Thymus (tissue), 11 donors: ENCODE results near the gene C1orf167. TPM values are rescaled to one million over a fixed set of nuclear protein-coding genes. Genes with fewer than 3 reads are reported as not detected.

ENCODE experiments used
- DNase-seq, 9 donors: peaks; one replicate each; pipeline ENCODE4 v3.0.0-alpha.2; 2013; ENCODE audit warnings: low spot score in 9 of 9, low read depth in 6 of 9, missing footprints in 1 of 9
- H3K27ac ChIP-seq, 2 donors: one replicate each; pipeline ENCODE4 v1.5.1; 2013; ENCODE audit warnings: control low read depth in 1 of 2, low read depth in 1 of 2, low read length in 1 of 2, mild to moderate bottlenecking in 1 of 2, moderate library complexity in 1 of 2
- H3K27me3 ChIP-seq, 2 donors: one replicate each; pipeline ENCODE4 v1.5.1; 2013; ENCODE audit warnings: low read length in 1 of 2; ENCODE audit not compliant: control insufficient read depth in 2 of 2, insufficient read depth in 1 of 2
- H3K36me3 ChIP-seq, 2 donors: one replicate each; pipeline ENCODE4 v1.5.1; 2013; ENCODE audit warnings: low read length in 1 of 2, mild to moderate bottlenecking in 1 of 2, moderate library complexity in 1 of 2; ENCODE audit not compliant: control insufficient read depth in 2 of 2, insufficient read depth in 2 of 2
- H3K4me1 ChIP-seq, 2 donors: one replicate each; pipeline ENCODE4 v1.5.1; 2013; ENCODE audit warnings: low read length in 2 of 2; ENCODE audit not compliant: control insufficient read depth in 2 of 2, insufficient read depth in 2 of 2
- H3K4me3 ChIP-seq, 2 donors: one replicate each; pipeline ENCODE4 v1.5.1; 2013; ENCODE audit warnings: low read length in 2 of 2, control low read depth in 1 of 2, mild to moderate bottlenecking in 1 of 2
- H3K9me3 ChIP-seq, 2 donors: one replicate each; pipeline ENCODE4 v1.5.1; 2013; ENCODE audit warnings: low read length in 1 of 2, mild to moderate bottlenecking in 1 of 2; ENCODE audit not compliant: control insufficient read depth in 2 of 2, insufficient read depth in 1 of 2
- WGBS: extraction: QIAGEN DNeasy Blood & Tissue Kit; methylation state at CpG from one replicate; pipeline ENCODE4 v1.1.7; 2013; 5-methylcytosine and 5-hydroxymethylcytosine counted together
- polyA plus RNA-seq: library from polyadenylated mRNA; stranded (reverse); fragments of 200-250 nt; gene quantifications from one replicate; pipeline ENCODE4 v1.2.3, GENCODE V29; 2013
- total RNA-seq: library from RNA; stranded (reverse); fragments of 120-200 nt; gene quantifications from one replicate; pipeline ENCODE4 v1.2.4, GENCODE V29; 2013
- donor health status: healthy.

Gene C1orf167
- total and polyA plus RNA-seq, 2 donors, result 0.14 to 1.5 TPM

DNA sequence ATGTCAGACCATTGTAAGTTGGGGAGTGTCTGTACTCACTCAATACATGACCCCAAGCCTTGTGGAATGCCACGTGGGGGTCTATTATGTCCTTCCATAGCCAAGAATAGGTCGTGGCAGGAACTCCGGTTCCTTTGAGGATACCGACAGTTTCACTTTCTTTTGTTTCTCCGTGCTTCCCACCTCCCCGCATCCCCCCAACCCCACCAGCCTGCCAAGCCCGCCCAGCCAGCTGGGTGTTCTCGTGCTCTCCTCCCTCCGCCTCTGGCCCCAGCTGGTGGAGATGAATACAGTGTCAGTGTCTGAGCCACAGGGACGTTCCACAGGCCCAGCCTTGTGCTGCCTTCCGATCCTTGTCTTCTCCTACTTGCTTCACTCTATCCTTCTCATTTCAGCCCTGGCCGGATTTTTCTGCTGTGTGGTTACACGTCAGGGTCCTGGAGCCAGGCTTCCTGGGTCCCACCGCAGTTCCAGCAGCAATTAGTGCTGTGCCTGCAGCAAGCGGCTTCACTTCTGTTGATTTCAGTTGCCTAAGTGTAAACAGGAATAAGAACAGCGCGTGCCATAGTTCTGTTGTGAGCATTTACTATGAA, 30.2 kb upstream of the C1orf167 start:
- Histone ChIP-seq H3K4me1 (peaks cover 20 to 51% of the 10 kb centered on the region in 2 donors), H3K36me3 (no peaks in the 10 kb centered on the region), H3K4me3 (peak overlapping the region; percentile 0 to 56), H3K9me3 (no peaks in the 10 kb centered on the region), H3K27me3 (peaks cover 0 to 8% of the 10 kb centered on the region in 2 donors), H3K27ac (peak overlapping the region; percentile 79 to 94)
- peak in 7 of 9 donors; percentile 37 to 89 (median 73) for DNase-seq
- WGBS, result 16% methylated on average over 17 of the region's 17 CpGs

DNA sequence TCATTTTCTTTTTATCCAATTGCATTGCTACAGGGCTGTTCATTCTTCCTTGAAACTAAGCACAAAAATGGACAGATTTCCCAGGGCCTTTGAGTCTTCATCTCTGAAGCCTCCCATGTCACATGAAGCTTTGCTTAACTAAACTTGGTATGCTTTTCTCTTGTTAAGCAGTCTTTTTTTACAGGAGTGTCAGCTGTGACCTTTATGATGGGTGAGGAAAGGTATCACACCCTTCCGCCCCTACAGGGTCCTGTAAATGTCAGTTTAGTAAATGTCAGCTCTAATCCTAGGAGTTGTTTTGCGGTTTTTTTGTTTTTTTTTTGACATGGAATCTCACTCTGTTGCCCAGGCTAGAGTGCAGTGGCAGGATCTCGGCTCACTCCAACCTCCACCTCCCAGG, 28.7 kb upstream of the C1orf167 start:
- peaks cover 23 to 55% of the 10 kb centered on the region in 2 donors for H3K4me1 ChIP-seq
- peak overlapping the region in 1 of 2 donors; percentile 60 for H3K27ac ChIP-seq
- DNase-seq, result no peak
- peaks cover 0 to 11% of the 10 kb centered on the region in 2 donors for H3K27me3 ChIP-seq
- no peak overlapping the region for H3K4me3 ChIP-seq
- WGBS, result 92% methylated on average over 3 of the region's 3 CpGs
- no peaks in the 10 kb centered on the region for H3K36me3 ChIP-seq
- no peaks in the 10 kb centered on the region for H3K9me3 ChIP-seq

DNA sequence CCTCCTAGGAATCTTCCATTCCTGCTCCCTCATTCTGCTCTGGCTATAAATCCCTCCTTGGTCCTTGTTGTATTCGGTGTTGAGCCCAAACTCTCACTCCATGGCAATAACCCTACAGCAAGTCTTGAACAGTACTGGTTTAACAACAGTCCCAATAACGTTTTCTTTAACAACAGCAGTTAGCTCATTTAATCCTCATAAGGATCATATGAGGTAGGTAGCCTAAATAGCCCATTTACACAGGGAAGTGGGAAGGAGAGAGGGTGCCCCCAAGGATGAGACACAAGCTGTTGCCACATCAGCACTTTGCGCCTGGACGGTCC, 26.5 kb upstream of the C1orf167 start:
- peaks cover 0 to 18% of the 10 kb centered on the region in 2 donors for H3K27me3 ChIP-seq
- H3K36me3 ChIP-seq, result peaks cover 0 to 3% of the 10 kb centered on the region in 2 donors
- H3K9me3 ChIP-seq, result peaks cover 0 to 1% of the 10 kb centered on the region in 2 donors
- H3K27ac ChIP-seq, result peak overlapping the region in 1 of 2 donors; percentile 83
- no peak for DNase-seq
- H3K4me1 ChIP-seq, result peaks cover 26 to 44% of the 10 kb centered on the region in 2 donors
- H3K4me3 ChIP-seq, result peak overlapping the region in 1 of 2 donors; percentile 83
- 79% methylated on average over 4 of the region's 4 CpGs for WGBS

DNA sequence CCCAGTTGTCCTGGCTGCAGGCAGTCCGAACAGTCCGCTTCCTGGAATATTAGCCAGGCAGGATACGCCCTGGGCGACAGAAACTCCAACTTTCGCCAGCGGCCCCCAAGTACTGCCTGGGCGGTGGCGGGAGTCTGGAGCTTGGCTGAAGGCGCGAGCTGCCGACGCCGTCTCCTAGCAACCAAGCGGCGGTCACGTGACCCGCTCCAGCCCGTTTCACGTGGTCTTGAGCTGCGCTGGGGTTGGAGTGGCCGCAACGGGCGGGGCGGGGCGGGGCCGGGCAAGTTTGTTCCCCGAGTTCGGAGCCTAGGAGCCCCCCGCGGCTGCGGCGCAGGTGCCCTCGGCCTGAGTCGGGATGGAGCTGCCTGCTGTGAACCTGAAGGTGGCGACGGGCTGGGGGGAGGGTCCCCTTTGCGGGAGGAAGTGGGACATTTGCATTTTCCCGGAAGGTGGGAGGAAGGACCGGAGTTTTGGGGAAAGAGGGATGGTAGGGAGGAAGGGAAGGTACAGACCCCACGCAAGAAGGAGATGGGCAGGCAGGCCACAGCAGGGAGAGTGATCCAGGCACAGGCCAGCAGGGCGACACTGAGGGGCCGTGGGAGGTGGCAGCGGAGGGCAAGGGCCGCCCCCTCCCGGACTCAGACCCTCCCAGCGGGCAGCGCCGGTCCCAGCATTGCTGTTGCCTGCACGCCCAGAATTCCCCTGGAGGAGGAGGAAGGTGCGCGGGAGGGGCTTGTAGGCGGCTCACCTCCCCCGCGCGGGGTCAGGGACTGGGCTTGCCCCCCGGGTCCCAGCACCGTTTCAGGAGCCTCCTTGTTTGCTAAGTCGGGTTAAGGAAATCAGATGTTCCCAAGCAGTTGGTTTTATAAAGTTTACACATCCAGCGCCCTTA, 25.9 kb upstream of the C1orf167 start, which contains the start of gene AGTRAP:
TSS of gene AGTRAP (plus strand) at position 283 of the 892 bp plus-strand sequence. CDS start at position 356, 73 bp downstream.
- WGBS, result 7% methylated on average over 59 of the region's 59 CpGs
- peak within 1 kb of the TSS; percentile 66 to 83 for H3K27ac ChIP-seq
- peaks cover 28 to 44% of the 10 kb centered on the region in 2 donors for H3K4me1 ChIP-seq
- peaks cover 0 to 3% of the 10 kb centered on the region in 2 donors for H3K36me3 ChIP-seq
- H3K9me3 ChIP-seq, result peaks cover 0 to 1% of the 10 kb centered on the region in 2 donors
- peak in 8 of 9 donors; percentile 61 to 90 (median 79) for DNase-seq
- peaks cover 0 to 18% of the 10 kb centered on the region in 2 donors for H3K27me3 ChIP-seq
- peak within 1 kb of the TSS; percentile 56 to 83 for H3K4me3 ChIP-seq

DNA sequence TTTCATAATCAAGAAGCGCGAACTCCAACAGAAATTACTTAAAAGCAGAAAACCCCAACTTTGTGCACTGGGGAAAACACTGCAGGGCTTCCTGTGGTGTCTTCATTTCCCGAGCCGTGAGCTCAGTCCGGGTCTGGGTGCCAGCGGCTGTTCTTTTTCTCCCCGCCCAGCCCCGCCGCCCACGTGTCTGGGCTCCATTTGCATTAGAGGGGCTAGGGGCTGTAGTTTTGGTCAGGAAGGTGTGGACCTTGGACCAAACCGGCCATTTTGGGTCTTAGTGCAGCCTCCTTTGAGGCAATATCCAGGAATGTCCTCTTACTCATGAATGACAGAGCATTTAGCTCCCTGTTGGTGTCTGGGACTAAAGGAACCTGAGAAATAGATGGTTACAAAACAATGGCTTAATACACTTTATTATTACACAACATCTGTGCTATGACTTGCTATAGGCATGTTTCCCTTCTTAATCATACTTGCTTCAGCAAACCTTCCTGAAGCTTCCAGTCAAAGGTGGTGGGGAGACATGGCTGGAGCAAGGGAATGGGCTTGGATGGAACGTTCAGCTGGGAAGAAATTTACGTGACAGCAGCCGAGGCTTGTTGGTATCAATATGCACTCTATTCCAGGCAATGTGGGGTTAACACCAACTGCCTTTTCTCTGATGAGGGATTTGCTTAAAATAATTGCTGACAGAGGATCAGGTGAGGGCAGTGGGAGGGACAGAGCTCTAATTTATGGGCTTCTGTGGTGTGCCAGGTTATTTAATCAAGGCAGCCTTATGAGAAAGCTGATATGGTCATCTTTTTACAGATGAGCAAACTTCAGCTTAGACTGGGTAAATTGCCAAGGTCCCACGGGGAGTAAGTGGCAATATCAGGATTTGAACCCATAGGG, 25.0 kb upstream of the C1orf167 start:
- Histone ChIP-seq H3K4me3 (peak overlapping the region; percentile 56 to 83), H3K4me1 (peaks cover 29 to 40% of the 10 kb centered on the region in 2 donors), H3K27ac (peak overlapping the region; percentile 66 to 83), H3K27me3 (peaks cover 0 to 18% of the 10 kb centered on the region in 2 donors), H3K9me3 (peaks cover 0 to 1% of the 10 kb centered on the region in 2 donors), H3K36me3 (peaks cover 0 to 3% of the 10 kb centered on the region in 2 donors)
- WGBS, result 19% methylated on average over 15 of the region's 15 CpGs
- peak in 4 of 9 donors; percentile 34 to 74 (median 42) for DNase-seq

DNA sequence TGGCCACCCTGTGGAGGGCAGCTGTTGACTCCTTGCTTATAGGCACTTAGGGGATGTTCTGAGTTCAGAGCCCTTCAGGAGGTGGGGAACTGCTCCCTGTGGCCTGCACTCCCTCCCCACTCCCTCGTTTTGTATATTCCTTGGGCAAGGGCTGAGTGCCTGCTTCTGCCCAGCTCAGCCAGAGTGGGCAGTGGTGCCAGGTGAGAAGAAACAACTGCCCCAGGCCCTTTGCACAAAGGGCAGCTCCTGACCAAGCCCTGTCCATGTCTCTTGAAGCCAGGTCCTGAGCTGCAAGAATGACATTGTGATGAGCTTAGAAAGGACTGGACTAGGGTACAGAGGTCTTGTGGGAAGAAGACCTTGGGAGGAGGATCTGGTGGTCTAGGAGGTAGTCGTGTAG, 23.9 kb upstream of the C1orf167 start:
- 87% methylated on average over 2 of the region's 2 CpGs for WGBS
- peaks cover 0 to 3% of the 10 kb centered on the region in 2 donors for H3K36me3 ChIP-seq
- no peak overlapping the region for H3K4me3 ChIP-seq
- no peak overlapping the region for H3K27ac ChIP-seq
- H3K4me1 ChIP-seq, result peaks cover 27 to 32% of the 10 kb centered on the region in 2 donors
- no peak for DNase-seq
- H3K9me3 ChIP-seq, result peaks cover 0 to 1% of the 10 kb centered on the region in 2 donors
- H3K27me3 ChIP-seq, result peaks cover 0 to 18% of the 10 kb centered on the region in 2 donors

DNA sequence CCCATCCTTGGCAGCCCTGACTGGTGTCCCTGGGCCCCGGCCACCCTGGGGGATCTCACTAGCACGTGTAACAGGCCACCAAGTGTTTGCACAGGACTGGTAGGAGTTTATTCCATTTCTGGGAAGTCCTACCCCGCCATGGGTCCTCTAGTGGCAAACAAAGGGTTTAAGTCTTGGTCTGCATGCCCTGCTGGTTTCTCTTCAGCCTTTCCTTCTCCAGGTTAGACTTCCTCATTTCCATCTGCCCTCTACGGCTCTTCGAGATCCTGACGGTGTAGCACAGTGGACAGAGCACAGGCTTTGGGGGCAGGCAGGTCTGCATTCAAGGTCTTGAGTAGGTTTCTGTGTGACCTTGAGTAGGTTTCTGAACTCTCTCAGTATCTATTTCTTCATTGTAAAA, 23.2 kb upstream of the C1orf167 start:
- peaks cover 0 to 3% of the 10 kb centered on the region in 2 donors for H3K36me3 ChIP-seq
- H3K4me3 ChIP-seq, result no peak overlapping the region
- peaks cover 0 to 18% of the 10 kb centered on the region in 2 donors for H3K27me3 ChIP-seq
- WGBS, result 76% methylated on average over 6 of the region's 6 CpGs
- H3K4me1 ChIP-seq, result peaks cover 27 to 32% of the 10 kb centered on the region in 2 donors
- H3K27ac ChIP-seq, result peak overlapping the region in 1 of 2 donors; percentile 40
- no peak for DNase-seq
- H3K9me3 ChIP-seq, result peaks cover 0 to 1% of the 10 kb centered on the region in 2 donors
